ENCODE measurements around the gene LRRC63. TPM values are rescaled to one million over a fixed set of nuclear protein-coding genes. Genes with fewer than 3 reads are reported as not detected.

LRRC63 gene
- total and polyA plus RNA-seq, 9 of the 15 experiments (the other 6 are each of a cell fraction or from before 2014, with no cell fraction given): 0.07 to 0.41 (median 0.24) TPM; not detected in 1

- no peaks in the 10 kb centered on the region for H3K27me3 ChIP-seq (ENCODE audit: control insufficient read depth in 2 of 2, insufficient read depth in 2 of 2, low read length in 2 of 2)
- CTCF ChIA-PET (ENCODE audit: low intra/inter-chr PET ratio): no interaction called here
- peaks cover 6 to 33% of the 10 kb centered on the region in 2 experiments; a peak in 4 of 5 replicates for H3K4me1 ChIP-seq (replicated peaks in 1 of 2; ENCODE audit: control insufficient read depth in 2 of 2, insufficient read depth in 2 of 2, low read length in 2 of 2)
- no peak overlapping the region for H3K4me2 ChIP-seq (ENCODE audit: insufficient read depth, low read length)
- peaks cover 42% of the 10 kb centered on the region; the same call in 1 of the 3 replicates for H3K36me3 ChIP-seq (ENCODE audit: control insufficient read depth, insufficient read depth, low read length)
- no peaks in the 10 kb centered on the region for H3K9me3 ChIP-seq (replicated peaks; ENCODE audit: control insufficient read depth, insufficient read depth, low read depth, low read length)
- intact Hi-C loops (cut with micrococcal nuclease): no loop called here
- H3K9me1 ChIP-seq (ENCODE audit: control insufficient read depth, insufficient read depth, low read length): no peaks in the 10 kb centered on the region
- peaks cover 81% of the 10 kb centered on the region for H3K79me2 ChIP-seq (ENCODE audit: control insufficient read depth, insufficient read depth, low read length)
- DNase-seq (ENCODE audit: extremely low read depth in 1 of 4, low spot score in 3 of 4) (no peak), ATAC-seq (no peak), FAIRE-seq (no peak)
- no TSS peak for BruUV-seq (replicated peaks)
- no peak for TF ChIP-seq ZNF354B (CRISPR knock-in tag; IDR thresholded peaks at IDR 0.05)
- TF ChIP-seq PRMT5 (CRISPR knock-in tag; IDR thresholded peaks at IDR 0.05): no peak
- no peak for TF ChIP-seq ZNF133 (CRISPR knock-in tag; IDR thresholded peaks at IDR 0.05)
- no peak for TF ChIP-seq ZNF134 (CRISPR knock-in tag; conservative IDR thresholded peaks at IDR 0.05)
- no peak for TF ChIP-seq PURB (CRISPR knock-in tag; IDR thresholded peaks at IDR 0.05; ENCODE audit: low read depth)
- no peak for TF ChIP-seq RBM15 (IDR thresholded peaks at IDR 0.05; ENCODE audit: insufficient read depth, low read length)
- no peak for TF ChIP-seq ZNF584 (CRISPR knock-in tag; IDR thresholded peaks at IDR 0.05; ENCODE audit: low read depth)
- TF ChIP-seq CREB5 (CRISPR knock-in tag; IDR thresholded peaks at IDR 0.05): no peak
- POLR2A ChIA-PET: interaction anchor here (1.0 to 1.3 kb wide), 3 partner anchors 8 to 12 kb away, joined by 3 to 8 read pairs (median 4); no protein-coding TSS in a partner anchor
- no peak overlapping the region for H2AFZ ChIP-seq (ENCODE audit: low read depth, low read length)
- in situ Hi-C loops (cut with MboI): no loop called here
- no peak overlapping the region; the same call in 2 of the 3 replicates for H3K27ac ChIP-seq (ENCODE audit: extremely low read depth, low read depth, low read length)
- no peaks in the 10 kb centered on the region; the same call in 1 of the 2 replicates for H4K20me1 ChIP-seq (replicated peaks; ENCODE audit: control insufficient read depth, insufficient read depth, low read length)
- 0 out of 4 replicates have a peak overlapping the region, but pooled peaks of 1 of the 2 experiments have one; percentile 89 for H3K9ac ChIP-seq (ENCODE audit: insufficient read depth in 1 of 2, low read depth in 2 of 2, low read length in 2 of 2)
- H3K4me3 ChIP-seq: no peak overlapping the region; the same call in 1 of the 2 replicates
Observed at GRCh38 chr13:46178821-46179220, 32.9 kb upstream of the LRRC63 start.

Measured in K562 (cell line).